Mucosa of stomach (tissue), 1 donor: ENCODE data around the gene MYCBP2.
"Not testable (repeated sequence)": the region's sequence is repeated elsewhere in the genome, so short reads cannot be mapped to it uniquely, and the experiment has no call there.

Experiments
- H3K27me3 ChIP-seq: one replicate; pipeline ENCODE4 v1.7.0; 2013; ENCODE audit warnings: mild to moderate bottlenecking, low read length; ENCODE audit not compliant: control insufficient read depth, insufficient read depth
- H3K36me3 ChIP-seq: one replicate; pipeline ENCODE4 v1.7.0; 2013; ENCODE audit warnings: low read length; ENCODE audit not compliant: control insufficient read depth, insufficient read depth
- H3K4me1 ChIP-seq: one replicate; pipeline ENCODE4 v1.7.0; 2013; ENCODE audit warnings: mild to moderate bottlenecking, low read length; ENCODE audit not compliant: control insufficient read depth, insufficient read depth
- H3K4me3 ChIP-seq: one replicate; pipeline ENCODE4 v1.7.0; 2013; ENCODE audit warnings: low read length
- H3K9ac ChIP-seq: one replicate; pipeline ENCODE4 v1.7.0; 2013; ENCODE audit warnings: mild to moderate bottlenecking, low read length, moderate library complexity
- H3K9me3 ChIP-seq: one replicate; pipeline ENCODE4 v1.7.0; 2013; ENCODE audit warnings: mild to moderate bottlenecking, low read length, moderate library complexity; ENCODE audit not compliant: control insufficient read depth
- donor health status: Pancreatic carcinoma.

MYCBP2 gene

DNA sequence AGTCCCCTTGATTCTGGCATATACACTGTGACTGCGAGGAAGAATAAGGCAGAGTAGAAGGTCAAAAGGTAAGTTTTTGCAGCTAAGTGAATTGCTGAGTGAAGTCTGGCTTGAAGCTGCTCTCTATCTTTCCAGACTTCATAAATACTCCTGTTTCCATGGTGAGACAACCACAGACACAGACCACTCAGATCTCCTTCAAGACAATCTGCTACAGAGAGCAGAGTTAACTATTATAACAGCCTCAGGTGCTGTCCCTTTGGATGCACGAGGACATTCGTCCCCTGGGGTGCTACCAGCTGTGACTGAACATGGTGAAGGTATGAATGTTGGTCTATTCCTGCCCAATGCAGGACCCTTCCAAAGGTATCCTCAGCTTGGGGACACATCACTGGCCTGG is 104.0 kb downstream of the MYCBP2 start:
- Histone ChIP-seq H3K4me3 (no peak overlapping the region), H3K27me3 (no peaks in the 10 kb centered on the region), H3K9me3 (no peaks in the 10 kb centered on the region), H3K36me3 (no peaks in the 10 kb centered on the region), H3K9ac (no peak overlapping the region), H3K4me1 (no peaks in the 10 kb centered on the region)

DNA sequence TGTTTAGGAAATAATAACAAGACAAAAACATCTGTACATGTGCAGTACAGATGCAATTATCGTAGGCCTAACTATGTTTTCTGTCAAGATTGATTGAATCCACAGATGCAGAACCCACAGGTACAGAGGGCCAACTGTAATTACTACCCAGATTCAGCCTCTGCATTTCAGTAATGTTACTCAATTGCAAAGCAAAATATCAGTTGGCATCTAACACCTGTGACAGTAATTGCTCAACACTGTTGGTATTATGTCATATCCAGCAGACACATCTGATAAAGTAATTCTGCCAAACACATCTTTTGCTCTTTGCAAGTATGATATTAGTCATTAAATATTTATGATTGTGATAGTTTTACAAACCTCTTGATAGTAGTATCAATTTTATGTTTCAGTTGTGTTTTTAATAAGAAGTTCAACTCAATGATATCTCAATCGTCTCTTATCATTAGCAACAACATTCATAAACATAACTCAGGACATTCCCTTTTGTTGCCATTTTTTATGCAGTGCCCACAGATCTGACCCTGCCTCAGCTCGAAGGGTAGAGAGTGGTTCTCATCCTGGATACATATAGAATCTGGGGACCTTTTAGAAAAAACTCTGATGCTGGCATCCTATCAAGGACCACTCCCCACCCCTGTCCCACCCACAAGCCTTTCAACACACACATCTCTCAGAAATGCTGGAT is 104.7 kb downstream of the MYCBP2 start:
- H3K9me3 ChIP-seq = no peaks in the 10 kb centered on the region
- H3K4me3 ChIP-seq = no peak overlapping the region
- H3K27me3 ChIP-seq = no peaks in the 10 kb centered on the region
- no peak overlapping the region for H3K9ac ChIP-seq
- H3K36me3 ChIP-seq = no peaks in the 10 kb centered on the region
- H3K4me1 ChIP-seq = no peaks in the 10 kb centered on the region

DNA sequence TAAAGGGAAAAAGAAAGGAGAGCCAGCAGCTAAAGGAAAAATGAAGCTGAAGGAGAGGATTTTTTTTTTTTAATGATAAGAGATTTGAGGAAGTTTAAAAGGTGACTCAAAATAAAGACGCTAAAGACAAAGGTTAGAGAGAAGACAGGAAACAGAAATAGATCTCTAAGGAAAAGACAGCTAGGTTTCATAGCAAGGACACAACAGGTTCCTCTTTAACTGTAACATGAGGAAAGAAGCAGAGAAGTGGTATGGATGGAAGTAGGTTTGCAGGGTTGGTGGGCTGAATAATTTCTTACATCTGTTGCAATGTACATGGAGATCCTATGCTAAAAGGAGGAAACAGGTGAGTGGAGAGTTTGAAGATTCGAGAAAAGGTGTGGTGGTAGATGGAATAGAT is 107.5 kb downstream of the MYCBP2 start:
- Histone ChIP-seq H3K4me3 (no peak overlapping the region), H3K36me3 (peaks cover 4% of the 10 kb centered on the region), H3K9ac (no peak overlapping the region), H3K27me3 (no peaks in the 10 kb centered on the region), H3K4me1 (no peaks in the 10 kb centered on the region), H3K9me3 (no peaks in the 10 kb centered on the region)

DNA sequence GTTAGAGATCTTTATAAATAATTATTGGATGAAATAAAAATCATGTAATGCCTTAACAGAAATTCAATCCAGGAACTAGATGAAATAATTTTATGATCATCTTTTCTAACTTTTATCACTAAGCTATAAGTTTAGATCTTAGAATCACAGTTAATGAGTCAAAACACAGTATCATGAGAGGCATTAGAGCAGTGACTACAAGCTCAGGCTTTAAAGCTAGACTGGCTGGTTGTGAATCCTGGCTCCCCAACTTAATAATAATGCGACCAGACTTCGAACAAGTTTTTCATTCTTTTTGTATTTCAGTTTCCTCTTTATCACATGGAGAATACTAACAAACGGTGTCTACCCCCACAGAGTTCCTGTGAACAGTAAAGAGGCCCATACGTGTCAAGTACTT is 108.6 kb downstream of the MYCBP2 start:
- H3K9ac ChIP-seq = no peak overlapping the region
- H3K9me3 ChIP-seq = no peaks in the 10 kb centered on the region
- H3K4me1 ChIP-seq = no peaks in the 10 kb centered on the region
- H3K36me3 ChIP-seq = peaks cover 4% of the 10 kb centered on the region
- no peak overlapping the region for H3K4me3 ChIP-seq
- no peaks in the 10 kb centered on the region for H3K27me3 ChIP-seq

DNA sequence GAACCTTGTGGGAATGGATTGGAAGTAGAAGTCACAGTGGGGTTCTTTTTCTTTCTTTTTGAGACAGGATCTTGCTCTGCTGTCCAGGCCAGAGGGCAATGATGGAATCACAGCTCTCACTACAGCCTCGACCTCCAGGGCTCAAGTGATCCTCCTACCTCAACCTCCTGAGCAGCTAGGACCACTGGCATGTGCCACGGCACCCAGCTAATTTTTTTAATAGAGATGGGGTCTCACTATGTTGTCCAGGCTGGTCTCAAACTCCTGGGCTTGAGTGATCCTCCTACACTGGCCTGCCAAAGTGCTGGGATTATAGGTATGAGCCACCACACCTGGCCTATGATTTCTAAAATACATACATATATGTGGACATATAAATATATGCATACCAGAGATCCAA is 111.4 kb downstream of the MYCBP2 start:
- Histone ChIP-seq H3K4me3 (no peak overlapping the region), H3K9ac (no peak overlapping the region), H3K27me3 (no peaks in the 10 kb centered on the region), H3K9me3 (no peaks in the 10 kb centered on the region), H3K4me1 (no peaks in the 10 kb centered on the region), H3K36me3 (peaks cover 4% of the 10 kb centered on the region)

DNA sequence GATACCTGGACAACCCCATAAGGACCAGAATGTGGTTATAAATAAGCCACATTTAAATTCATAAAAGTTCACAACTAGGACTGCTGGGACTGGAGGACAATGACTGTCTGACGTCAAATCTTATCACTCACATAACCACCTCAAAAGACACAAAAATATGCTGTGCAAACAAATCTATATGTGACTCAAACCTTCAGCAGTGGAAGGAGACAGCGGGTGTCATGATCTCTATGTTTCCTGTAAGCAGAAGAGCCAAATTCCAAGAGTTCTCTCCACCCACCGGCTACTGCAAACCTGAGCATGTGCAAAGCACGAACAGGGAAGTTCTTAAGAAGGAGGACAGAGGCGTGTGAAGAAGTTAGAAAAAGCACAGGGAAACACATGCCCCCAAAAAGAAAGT is 113.2 kb downstream of the MYCBP2 start:
- peaks cover 4% of the 10 kb centered on the region for H3K36me3 ChIP-seq
- no peak overlapping the region for H3K4me3 ChIP-seq
- H3K27me3 ChIP-seq = no peaks in the 10 kb centered on the region
- no peaks in the 10 kb centered on the region for H3K4me1 ChIP-seq
- H3K9ac ChIP-seq = no peak overlapping the region
- no peaks in the 10 kb centered on the region for H3K9me3 ChIP-seq

DNA sequence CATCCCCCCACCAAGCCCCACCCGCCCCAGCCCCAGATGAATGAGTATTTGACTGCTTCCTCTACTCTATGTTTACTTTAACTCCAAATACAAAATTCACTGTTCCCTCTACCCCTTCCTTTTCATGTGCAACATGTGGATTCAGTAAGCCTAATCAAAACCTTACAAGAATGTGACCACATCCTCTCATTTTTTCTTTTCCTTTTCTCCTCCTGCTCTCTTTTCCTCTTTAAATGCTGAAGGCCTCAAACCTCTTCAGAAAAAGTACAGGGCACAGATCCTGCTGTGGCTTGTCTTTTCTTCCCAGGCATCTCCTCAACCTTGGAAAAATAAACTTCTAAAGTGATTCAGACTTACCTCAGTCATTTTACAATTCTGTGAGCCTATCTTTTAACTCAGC is 119.0 kb downstream of the MYCBP2 start:
- H3K9ac ChIP-seq = no peak overlapping the region
- H3K4me3 ChIP-seq = no peak overlapping the region
- no peaks in the 10 kb centered on the region for H3K4me1 ChIP-seq
- no peaks in the 10 kb centered on the region for H3K27me3 ChIP-seq
- no peaks in the 10 kb centered on the region for H3K36me3 ChIP-seq
- H3K9me3 ChIP-seq = no peaks in the 10 kb centered on the region

DNA sequence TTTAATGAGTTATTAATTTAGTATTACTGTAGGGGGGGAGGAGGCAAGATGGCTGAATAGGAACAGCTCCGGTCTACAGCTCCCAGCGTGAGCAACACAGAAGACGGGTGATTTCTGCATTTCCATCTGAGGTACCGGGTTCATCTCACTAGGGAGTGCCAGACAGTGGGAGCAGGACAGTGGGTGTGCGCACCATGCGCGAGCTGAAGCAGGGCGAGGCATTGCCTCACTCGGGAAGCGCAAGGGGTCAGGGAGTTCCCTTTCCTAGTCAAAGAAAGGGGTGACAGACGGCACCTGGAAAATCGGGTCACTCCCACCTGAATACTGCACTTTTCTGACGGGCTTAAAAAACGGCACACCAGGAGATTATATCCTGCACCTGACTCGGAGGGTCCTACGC is 127.9 kb downstream of the MYCBP2 start:
- not testable (repeated sequence) for H3K4me3 ChIP-seq, H3K27me3 ChIP-seq, H3K9ac ChIP-seq, H3K9me3 ChIP-seq, H3K4me1 ChIP-seq, H3K36me3 ChIP-seq

DNA sequence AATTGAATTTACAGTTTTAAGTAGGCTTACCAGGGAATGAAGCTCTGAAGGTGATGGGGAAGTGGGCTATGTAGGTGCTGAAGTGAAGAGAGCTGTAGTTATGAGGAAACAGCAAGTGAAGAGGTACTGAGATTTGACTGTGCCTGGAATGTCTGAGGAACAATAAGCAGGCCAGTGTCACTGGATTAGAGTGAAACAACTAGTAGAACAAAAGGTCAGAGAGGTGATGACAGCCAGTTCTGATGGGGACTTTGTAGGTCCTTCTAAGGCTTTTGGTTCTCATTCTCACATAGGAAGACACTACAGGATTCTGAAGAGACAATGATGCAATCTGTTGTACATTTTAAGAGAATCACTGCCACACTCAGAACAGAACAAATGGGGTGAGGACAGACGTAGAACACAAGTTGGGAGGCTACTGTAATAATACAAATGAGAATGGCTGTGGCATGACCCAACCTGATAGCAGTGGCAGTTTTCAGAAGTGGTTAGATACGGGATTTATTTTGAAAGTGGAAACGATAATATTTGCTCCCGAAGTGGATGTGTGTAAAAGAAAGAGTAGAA is 130.8 kb downstream of the MYCBP2 start:
- no peak overlapping the region for H3K9ac ChIP-seq
- no peak overlapping the region for H3K4me3 ChIP-seq
- no peaks in the 10 kb centered on the region for H3K4me1 ChIP-seq
- H3K9me3 ChIP-seq = no peaks in the 10 kb centered on the region
- H3K27me3 ChIP-seq = no peaks in the 10 kb centered on the region
- H3K36me3 ChIP-seq = no peaks in the 10 kb centered on the region

DNA sequence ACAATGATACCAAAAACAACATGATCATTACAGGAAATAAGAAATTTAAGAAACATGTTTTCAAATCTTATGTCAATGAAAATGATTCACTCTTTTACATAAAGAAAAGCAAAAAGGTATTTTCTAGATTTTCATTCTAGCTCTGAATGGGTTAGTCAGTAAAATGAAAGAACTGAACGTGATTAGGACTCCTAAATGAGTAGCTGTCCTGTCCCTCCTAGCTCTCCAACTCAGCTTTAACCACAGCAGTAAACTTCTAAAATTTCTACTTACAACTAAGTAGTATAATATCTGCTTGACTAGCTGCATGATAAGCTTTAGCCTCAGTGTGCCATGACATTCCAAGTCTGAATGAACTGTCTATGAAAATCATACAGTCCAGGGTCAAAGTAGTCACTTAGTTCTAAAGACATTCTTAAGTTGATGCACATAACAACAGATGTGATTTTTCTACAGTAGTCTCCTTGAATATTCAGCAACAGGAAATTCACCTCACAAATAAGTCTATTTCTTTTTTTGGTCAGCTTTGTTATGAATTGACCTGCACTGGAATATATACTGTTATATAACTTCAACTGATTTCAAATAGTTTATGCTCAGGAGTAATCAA is 136.4 kb downstream of the MYCBP2 start:
- H3K9me3 ChIP-seq = no peaks in the 10 kb centered on the region
- H3K36me3 ChIP-seq = no peaks in the 10 kb centered on the region

DNA sequence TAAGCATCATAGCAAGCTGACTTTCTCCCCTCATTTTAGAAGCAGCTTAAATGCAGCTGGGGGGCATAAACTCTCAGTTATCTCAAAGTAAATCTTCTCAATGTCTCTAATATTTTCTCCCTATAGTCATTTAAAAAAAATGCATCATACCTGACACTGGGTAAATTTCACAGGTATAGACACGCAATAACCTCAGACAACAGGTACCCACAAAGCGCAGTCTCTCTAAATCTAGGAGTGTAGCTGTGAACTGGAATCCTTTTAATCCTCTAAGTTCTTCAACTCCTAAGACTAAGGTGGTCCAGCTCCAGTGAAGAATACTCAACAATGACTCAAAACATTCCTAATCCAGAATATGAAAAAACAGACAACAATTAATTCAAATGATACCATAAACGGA is 141.2 kb downstream of the MYCBP2 start:
- H3K4me3 ChIP-seq = no peak overlapping the region
- H3K36me3 ChIP-seq = no peaks in the 10 kb centered on the region
- no peaks in the 10 kb centered on the region for H3K9me3 ChIP-seq
- H3K27me3 ChIP-seq = no peaks in the 10 kb centered on the region
- H3K9ac ChIP-seq = no peak overlapping the region
- H3K4me1 ChIP-seq = no peaks in the 10 kb centered on the region

More for the DNA sequence above, 136.4 kb downstream of the MYCBP2 start:
- H3K4me1 ChIP-seq = no peaks in the 10 kb centered on the region
- no peak overlapping the region for H3K4me3 ChIP-seq
- no peaks in the 10 kb centered on the region for H3K27me3 ChIP-seq
- H3K9ac ChIP-seq = no peak overlapping the region

DNA sequence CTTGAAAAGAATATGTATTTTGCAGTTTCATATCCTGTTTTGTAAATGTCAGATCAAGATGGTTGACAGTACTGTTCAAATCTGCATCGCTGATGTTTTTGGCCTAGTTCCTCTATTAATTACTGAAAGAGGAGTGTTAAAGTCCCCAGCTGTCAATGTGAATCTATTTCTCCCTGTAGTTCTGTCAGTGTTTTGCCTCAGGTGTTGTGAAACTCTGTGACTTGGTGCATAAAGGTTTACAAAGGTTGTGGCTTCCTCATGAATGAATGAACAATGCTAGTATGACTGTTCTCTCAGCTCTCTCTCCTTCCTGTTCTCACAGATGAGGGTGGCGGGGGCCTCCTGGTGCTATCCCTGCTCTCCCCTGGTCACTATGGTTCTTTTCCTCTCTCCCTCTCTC is 142.4 kb downstream of the MYCBP2 start:
- H3K27me3 ChIP-seq = no peaks in the 10 kb centered on the region
- no peaks in the 10 kb centered on the region for H3K9me3 ChIP-seq
- no peak overlapping the region for H3K4me3 ChIP-seq
- H3K36me3 ChIP-seq = no peaks in the 10 kb centered on the region
- no peak overlapping the region for H3K9ac ChIP-seq
- no peaks in the 10 kb centered on the region for H3K4me1 ChIP-seq
